Measurements from ENCODE around the gene LMTK3.

The LMTK3 gene

GRCh38 chr19:48511800-48512503 is at the start of gene LMTK3:
LMTK3 (minus strand) TSS chr19:48511835; CDS start chr19:48511576, 259 bp downstream.
- DNase-seq (ENCODE audit: low read depth in 2 of 2): peak; percentile 54 to 59

GRCh38 chr19:48561412-48561811 is 49.8 kb upstream of the LMTK3 start:
- no peak for DNase-seq (ENCODE audit: low read depth in 2 of 2)

- DNase-seq (ENCODE audit: low read depth in 2 of 2): no peak
These were observed 48.5 kb upstream of the LMTK3 start for GRCh38 chr19:48560095-48560530.

- no peak for DNase-seq (ENCODE audit: low read depth in 2 of 2)
These were observed 46.5 kb upstream of the LMTK3 start for GRCh38 chr19:48558018-48558684.

- no peak for DNase-seq (ENCODE audit: low read depth in 2 of 2)
These were observed 45.2 kb upstream of the LMTK3 start for GRCh38 chr19:48556825-48557224.

- DNase-seq (ENCODE audit: low read depth in 2 of 2): no peak
These were observed 44.5 kb upstream of the LMTK3 start for GRCh38 chr19:48556163-48556562.

GRCh38 chr19:48554385-48555091 is 42.9 kb upstream of the LMTK3 start:
- no peak for DNase-seq (ENCODE audit: low read depth in 2 of 2)

- DNase-seq (ENCODE audit: low read depth in 2 of 2): no peak
These were observed 42.2 kb upstream of the LMTK3 start for GRCh38 chr19:48553676-48554384.

GRCh38 chr19:48552406-48553322 is 41.0 kb upstream of the LMTK3 start:
- DNase-seq (ENCODE audit: low read depth in 2 of 2): no peak

GRCh38 chr19:48551437-48552302 is 40.0 kb upstream of the LMTK3 start, which contains the start of gene SULT2B1:
SULT2B1 (plus strand) TSS chr19:48552172; CDS start chr19:48552253, 81 bp downstream.
- DNase-seq (ENCODE audit: low read depth in 2 of 2): no peak

- DNase-seq (ENCODE audit: low read depth in 2 of 2): no peak
These were observed 37.7 kb upstream of the LMTK3 start for GRCh38 chr19:48549380-48549779.

GRCh38 chr19:48548253-48548911 is 36.7 kb upstream of the LMTK3 start:
- no peak for DNase-seq (ENCODE audit: low read depth in 2 of 2)

- no peak for DNase-seq (ENCODE audit: low read depth in 2 of 2)
These were observed 36.1 kb upstream of the LMTK3 start for GRCh38 chr19:48547722-48548121.

- no peak for DNase-seq (ENCODE audit: low read depth in 2 of 2)
These were observed 33.5 kb upstream of the LMTK3 start for GRCh38 chr19:48544856-48545750.

- DNase-seq (ENCODE audit: low read depth in 2 of 2): no peak
These were observed 31.6 kb upstream of the LMTK3 start for GRCh38 chr19:48543121-48543710.

- no peak for DNase-seq (ENCODE audit: low read depth in 2 of 2)
These were observed 30.2 kb upstream of the LMTK3 start for GRCh38 chr19:48541813-48542212.

GRCh38 chr19:48540110-48540509 is 28.5 kb upstream of the LMTK3 start:
- no peak for DNase-seq (ENCODE audit: low read depth in 2 of 2)
